ENCODE results near the gene ADAR.

Gene ADAR

DNA sequence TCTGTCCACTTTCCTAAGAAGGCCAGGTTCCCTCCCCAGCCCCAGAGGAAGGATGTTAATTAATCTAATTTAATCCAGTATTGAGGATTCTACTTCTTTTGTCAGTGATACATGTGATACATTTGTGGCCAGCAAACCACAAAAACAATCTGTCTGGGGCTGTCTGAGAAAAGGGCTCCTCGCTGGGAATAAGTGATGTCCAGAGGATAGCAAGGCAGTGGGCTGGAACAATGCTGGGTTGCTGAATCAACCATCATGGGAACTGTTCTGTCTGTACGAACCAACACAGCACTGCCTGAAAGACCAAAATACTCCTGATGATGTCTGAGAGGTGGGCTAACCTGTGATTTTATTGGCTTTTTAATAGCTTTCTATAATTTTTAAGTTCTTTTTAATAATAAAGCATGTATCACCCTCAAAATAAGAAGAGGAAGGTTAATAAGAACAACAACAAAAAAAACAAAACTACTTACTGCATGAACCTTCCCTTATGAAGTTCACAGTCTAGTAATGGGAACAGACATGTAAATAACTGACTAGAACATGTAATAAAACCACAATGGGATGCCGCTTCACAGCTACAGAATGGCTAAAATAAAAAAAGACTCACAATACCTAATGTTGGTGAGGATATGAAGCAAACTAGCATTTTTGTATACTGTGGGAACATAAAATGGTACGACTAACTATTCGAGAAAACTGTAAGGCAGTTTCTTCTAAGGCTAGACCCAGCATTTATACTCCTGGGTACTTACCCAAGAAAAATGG is 11.4 kb upstream of the ADAR start:
- DNase-seq (ENCODE audit: low spot score) = no peak

DNA sequence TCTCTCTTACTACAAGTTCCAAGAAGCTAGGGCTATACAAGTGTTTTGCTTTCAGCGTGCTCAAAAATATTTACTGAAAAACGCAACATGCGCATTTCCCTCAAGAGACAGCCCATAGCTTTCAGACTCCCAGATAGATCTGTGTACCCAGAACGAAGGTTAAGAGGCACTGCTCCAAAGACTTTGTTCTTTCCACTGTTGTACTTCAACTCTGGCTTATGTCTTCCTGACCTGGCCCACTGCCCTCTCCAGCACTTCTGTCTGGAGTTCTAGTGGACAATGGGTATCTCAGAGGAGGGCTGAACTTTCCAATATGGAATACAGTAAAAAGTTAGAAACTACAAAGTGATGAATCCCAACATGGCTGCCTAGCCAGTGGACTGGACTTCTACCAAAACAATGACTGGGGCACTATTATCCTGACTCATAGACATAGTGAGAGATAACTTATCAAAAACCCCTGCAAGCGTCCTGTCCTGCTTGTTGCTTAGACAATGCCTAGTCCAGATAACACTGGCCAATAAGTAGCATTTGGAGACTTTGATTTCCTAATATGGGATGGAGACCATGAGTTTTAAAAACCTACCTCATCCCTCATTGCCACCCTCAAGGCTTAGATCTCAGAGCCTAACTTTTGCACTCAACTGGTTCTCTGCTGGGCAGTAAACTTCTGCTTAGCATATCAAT is 8.8 kb upstream of the ADAR start:
- no peak for DNase-seq (ENCODE audit: low spot score)

DNA sequence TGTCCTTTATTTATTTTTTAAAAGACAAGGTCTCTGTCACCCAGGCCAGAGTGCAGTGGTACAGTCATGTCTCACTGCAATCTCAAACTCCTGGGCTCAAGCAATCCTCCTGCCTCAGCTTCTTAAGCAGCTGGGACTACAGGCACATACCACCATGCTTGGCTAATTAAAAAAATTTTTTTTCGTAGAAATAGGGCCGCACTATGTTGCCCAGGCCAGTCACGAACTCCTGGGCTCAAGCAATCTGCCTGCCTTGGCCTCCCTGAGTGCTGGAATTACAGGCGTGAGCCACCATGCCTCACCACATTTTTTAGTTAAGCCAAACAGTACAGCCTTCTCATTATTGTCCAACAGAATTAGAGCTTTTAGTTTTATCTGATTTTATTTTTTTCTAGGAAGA is 7.4 kb upstream of the ADAR start:
- no peak for DNase-seq (ENCODE audit: low spot score)

DNA sequence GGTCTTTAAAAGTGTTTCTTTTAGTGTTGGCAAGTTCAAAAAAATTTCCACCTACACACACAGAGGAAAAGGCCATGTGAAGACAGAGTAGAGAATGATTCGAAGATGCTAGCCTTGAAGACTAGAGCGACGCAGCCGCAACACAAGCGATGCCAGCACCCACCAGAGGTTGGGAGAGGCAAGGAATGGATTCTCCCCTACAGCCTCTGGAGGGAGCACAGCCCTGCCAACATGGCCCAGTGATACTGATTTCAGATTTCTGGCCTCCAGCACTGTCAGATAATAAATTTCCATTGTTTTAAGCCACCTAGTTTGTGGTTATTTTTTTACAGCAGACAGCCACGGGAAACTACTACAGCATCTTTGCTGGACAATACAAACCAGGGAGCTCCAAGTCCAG is 6.9 kb upstream of the ADAR start:
- DNase-seq (ENCODE audit: low spot score) = no peak

DNA sequence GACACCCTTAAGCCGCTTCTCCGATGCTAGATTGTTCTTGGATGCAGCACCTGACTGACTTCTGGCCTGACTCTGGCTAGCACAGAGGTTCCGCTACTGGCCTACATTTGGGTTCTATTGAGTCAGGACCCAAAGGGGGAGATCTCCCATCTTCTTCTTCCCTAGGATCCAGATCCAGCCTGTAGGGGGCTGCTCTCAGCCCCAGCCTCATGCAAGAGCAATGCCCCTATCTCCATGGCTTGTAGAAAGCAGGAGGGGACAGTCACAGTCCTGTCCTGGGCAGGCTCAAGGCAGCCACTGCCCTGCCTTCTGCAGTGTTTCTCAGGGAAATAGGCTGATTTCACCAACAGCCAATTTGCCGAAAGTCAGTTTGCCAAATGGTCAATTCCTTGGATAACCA is 6.3 kb upstream of the ADAR start:
- no peak for DNase-seq (ENCODE audit: low spot score)

DNA sequence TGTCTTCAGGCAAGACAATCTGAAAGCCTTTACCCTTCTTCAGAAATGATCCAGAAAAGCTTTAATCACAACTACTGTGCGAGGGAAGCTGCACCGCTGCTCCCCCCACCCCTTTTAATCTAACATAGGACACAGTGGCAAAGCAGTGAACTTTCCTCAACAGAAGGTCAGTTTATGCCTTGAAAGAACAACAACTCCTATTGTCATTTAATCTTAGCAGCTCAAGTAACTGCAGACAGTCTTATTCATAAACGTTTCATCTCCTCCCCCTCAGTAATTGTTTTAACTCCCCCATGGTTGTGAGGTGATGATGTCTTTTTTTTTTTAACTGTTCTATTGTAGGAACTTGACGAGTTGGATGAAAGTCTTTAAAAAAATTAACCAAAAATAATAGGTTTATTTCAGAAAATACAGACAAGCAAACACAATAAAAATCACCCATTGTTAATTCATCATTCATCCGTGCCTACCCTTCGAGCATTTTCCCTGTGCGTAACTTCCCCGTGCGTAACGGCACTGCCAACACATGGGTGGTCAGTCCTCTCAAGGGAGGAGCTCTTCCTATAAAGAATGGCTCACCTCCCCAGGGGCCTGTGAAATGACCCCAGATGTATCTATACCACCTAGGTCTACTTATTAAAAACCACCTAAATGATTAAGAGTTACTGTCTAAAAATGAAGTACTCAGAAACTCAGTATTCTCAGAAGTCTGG is 3.3 kb upstream of the ADAR start:
- DNase-seq (ENCODE audit: low spot score) = peak; percentile 43

DNA sequence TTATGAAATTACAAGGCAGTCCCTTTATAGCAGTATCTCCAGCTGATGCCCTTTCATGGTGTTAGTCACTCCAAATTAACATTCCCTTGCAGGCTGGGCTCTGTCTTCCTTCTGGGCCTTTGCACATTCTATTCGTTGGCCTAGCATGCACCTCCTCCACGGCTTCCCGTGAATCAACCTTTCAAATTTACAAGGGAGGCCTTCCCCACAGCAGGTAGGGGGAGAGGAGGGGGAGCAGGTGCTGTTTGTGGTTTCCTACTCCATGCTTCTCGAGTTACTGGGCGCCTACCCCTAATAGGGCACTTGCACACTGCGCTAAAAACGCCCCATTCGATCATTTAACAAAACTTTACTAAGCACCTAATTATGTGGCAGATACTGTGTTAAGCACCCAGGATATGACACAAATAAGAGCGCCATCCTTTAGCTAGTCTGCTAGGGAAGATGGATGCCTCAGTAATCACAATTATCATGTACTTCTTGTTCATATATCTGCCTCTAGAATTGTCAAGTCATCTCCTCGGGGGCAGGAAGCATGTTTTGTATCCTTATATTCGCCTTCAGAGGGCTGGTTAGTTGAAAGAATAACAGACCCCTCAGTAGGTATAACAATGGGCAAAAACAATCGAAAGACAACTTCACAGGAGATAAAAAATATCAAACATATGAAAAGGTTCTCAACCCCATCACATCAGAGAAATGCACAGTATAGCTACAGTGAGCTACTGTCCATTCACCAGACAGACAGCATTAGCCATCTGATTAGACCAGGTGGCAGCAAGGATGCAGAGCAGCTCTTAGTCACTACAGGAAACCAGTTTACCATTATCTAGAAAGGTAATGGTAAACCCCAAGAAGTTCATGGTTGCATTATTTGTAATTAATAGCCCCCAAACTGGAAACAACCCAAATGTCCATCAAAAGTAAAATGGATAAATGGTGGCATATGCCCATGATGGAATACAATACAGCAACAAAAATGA is 1.7 kb upstream of the ADAR start:
- no peak for DNase-seq (ENCODE audit: low spot score)

DNA sequence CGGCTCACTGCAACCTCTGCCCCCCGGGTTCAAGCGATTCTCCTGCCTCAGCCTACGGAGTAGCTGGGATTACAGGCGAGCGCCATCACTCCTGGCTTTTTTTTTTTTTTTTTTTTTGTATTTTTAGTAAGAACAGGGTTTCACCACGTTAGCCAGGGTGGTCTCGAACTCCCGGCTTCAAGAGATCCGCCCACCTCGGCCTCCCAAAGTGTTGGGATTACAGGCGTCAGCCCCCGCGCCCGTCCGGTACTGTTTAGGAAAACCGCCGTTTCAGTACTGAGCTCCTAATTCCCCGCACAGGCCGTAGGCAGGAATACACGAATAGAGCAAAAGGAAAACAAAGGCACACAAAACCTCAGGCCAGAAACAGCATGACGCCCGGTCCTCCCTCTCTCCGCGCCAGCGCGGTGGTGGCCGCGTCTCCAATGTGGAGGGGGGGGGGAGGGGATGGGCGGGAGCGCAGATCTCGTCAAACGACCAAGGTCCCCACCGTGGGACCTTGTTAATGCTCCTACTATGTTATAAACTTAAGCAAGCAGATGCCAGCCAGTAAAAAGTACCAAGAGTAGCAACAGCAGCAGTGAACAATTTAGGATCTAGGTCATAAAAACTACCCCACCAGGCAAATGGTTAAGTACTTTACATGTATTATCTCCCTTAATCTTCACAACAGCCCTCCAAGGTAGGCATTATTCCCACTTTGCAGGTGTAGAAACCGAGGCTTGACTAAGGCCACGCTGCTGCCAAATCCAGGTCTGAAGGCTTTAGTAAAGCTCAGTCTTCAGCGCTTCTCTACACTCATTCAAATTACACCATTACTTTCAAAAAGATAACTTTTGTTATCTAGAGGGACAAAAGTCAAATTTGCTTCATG is 648 bp upstream of the ADAR start:
- DNase-seq (ENCODE audit: low spot score) = peak; percentile 66

DNA sequence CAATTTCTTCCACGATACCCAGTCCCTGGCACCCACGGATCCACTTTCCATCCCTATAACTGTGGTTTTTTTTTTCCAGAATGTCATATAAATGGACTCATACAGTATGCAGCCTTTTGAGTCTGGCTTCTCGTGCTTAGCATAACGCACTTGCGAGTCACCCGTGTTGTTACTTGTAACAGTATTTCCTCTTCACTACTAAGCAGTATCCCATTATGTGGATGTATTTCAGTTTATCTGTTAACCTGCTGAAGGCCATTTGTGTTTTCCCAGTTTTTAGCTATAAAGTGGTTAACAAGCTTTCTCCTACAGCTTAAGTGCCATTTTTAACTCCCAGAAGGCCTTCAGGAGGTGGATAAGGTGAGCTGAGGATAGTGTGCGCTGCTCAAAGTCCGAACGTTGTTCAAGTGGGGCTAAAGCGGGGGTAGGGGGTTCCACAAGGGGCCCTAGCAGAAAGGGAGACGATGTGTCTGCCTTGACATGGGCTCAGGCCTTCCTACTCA is 829 bp downstream of the ADAR start:
- no peak for DNase-seq (ENCODE audit: low spot score)

DNA sequence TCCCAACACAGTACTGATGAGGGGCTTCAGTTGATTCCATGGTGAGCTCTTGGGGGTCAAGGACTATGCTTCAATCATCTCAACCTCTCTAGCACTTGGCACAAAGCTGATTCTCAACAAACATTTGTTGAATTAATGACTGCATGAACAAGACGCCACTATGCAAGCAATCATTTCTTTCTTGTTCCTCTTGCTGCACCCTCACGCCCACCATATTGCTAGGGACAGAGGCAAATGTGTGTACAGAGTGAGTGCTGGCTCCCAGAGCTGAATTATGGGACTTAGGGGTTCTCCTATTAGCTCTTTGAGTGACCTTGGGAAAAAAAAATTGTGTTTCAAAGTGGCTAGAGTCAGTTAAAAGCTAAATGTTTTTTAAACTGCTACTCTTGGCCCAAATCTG is 2.5 kb downstream of the ADAR start:
- DNase-seq (ENCODE audit: low spot score) = no peak

DNA sequence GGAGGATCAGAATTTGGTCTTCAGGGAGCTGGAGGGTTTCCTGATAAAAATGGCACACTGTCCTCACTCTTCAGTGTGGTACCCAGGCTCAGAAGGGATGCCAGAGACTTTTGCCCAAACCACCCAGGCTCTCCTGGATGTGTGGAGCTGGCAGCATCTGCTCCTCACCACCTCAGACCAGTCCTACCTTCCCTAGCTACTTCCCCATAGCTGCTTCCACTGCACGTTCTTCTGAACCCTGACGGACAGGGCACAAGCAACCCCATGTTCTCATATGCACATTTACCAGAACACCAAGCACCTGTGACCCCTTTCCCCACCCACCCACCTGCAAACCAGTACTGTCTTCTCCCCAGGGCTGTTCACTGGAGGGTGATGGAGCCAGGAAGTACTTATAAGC is 4.7 kb downstream of the ADAR start:
- no peak for DNase-seq (ENCODE audit: low spot score)

DNA sequence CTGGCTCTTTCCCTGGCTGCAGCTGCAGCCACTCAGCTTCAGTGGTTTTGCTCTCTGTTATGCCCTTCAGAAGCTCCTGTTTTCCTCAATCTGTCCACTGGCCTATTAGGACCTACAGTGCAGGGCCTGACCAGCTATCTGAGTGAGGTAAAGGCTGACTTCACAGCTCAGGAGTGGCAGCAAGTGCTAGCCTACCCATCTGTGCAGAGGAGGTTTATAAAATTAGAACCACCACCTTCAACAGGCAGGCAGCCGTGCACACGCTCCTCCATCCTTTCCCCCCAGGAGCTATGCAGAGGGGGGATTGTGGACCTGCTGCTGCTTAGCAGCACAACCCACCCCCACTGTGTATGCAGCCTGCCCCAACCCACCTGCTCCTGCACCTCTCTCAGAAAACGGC is 8.3 kb downstream of the ADAR start:
- no peak for DNase-seq (ENCODE audit: low spot score)

DNA sequence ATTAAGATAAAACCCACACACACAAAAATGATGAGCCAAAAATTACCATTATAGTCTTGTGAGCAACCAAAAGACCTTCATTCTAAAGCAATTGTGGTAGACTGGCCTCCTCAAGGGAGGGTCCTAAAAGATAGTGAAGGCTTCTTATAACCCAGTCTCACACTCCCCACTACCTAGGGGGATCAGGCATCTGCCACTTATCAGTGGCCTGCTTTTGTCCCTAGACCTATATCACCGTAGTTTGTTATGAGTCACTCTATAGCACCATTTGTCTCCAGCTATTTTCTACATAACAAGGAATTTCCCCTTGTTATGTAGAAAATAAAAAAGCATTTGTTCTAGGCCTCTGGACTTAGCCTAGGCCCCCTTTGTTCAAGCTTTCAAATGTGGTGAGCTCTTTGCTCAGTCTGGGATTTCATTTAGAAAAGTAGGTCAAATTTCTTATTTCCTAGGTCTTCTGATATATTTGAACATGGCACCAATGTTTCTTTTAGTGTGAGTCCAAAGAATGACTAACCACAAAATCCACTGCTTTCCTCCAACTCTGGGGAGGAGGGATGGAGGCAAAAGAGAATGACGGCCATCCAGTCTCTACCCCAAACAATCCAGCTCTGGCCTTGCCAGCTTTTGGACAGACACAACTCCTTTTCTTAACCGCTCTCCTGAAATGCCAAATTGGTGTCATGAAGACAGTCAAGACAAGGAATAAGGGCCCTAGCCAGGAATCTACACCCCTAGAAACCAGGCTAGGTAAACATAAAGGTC is 8.9 kb downstream of the ADAR start:
- DNase-seq (ENCODE audit: low spot score) = peak; percentile 52

DNA sequence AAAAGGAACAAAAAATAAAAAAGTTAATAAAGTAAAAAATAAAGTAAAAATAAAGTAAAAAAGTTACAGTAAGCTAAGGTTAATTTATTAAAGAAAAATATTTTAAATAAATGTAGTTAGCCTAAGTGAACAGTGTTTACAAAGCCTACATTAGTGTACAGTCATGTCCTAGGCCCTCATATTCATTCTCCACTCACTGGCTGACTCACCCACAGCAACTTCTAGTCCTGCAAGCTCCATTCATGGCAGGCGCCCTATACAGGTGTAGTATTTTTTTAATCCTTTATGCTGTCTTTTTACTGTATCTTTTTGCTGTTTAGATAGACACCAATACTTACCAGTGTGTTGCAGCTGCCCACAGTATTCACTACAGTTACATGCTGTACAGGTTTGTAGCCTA is 12.4 kb downstream of the ADAR start:
- DNase-seq (ENCODE audit: low spot score) = no peak

DNA sequence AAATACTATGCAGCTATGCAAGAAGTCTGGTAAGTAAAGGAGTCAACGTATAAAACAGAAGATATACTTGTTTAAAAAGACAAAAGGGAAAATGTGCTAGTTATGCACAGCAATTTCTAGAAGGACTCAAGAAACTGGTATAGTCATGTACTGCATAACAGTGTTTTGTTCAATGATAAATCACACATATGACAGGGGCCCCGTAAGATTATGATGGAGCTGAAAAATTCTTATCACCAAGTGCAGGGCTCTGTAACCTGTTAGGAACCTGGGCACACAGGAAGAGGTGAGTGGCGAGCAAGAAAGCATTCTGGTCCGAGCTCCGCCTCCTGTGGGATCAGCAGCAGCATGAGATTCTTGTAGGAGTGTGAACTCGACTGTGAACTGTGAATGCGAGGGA is 13.2 kb downstream of the ADAR start:
- DNase-seq (ENCODE audit: low spot score) = no peak

DNA sequence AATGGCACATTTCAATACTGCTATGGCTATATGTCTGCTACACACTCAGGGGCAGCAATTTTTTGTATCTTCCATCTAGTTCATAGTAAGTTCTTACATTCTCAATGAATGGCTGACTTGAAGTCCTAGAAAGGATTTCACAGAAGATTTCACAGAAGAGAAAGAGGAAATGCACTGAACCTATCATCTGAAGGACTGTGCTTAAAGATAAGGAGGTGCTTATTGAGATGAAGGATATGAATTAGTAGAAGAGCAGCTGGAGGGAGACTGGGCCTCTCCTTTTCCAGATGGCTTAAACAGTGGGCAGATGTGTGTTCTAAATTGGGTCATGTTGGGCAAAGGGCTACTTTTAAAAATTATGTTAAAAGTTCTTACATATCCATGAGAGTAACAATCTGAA is 14.6 kb downstream of the ADAR start:
- DNase-seq (ENCODE audit: low spot score) = no peak

DNA sequence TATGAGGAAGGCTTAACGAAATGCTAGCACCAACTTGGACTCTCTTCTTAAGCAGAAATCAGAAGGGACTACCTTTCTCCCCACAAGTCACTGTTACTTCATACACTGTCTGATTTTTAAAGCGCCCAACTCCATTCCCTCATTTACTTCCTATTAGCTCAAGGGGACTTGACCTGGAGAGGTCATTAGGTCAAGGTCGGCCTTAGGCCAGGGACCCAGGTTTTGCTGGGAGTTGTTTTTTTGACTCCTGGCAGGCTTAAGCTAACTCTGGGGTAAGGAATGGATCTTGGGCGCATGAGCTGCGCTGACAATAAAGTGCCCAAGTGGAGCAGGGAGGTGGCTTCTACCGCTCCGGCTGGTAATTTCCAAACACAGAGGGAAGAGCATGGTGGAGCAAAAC is 16.8 kb downstream of the ADAR start:
- DNase-seq (ENCODE audit: low spot score) = no peak

DNA sequence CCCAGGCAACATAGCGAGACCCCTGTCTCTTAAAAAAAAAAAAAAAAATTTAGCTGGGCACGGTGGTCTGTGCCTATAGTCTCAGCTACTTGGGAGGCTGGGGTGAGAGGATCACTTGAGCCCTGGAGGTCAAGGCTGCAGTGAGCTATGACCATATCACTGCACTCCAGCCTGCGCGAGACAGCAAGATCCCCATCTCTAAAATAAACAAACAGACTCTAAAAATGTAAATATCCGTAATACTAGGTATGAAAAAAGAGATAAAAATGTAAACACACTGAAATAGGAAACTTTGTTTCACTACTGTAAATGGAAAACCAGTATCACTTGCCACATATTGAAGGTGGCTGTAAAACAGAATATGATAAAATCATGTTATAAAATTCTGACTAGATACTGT is 17.2 kb downstream of the ADAR start:
- DNase-seq (ENCODE audit: low spot score) = no peak

DNA sequence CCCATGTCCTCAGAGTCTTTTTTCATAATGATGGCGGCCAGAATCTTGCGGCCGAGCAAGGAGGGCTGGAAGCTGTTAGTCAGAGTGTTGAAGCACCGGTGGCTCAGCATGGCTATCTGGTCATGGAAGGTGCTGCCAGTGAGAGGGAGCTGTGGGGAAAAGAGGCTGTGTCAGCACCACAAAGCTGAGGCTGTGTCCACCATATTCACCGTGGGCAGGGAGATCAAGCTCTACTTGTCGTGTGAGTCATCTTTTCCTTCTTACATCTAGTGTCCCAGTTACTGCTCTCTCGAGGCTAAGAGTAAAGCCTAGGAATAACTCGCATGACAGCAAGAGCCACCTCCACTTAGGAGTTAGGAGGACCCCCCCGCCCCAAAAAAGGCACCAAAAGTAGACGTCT is 18.2 kb downstream of the ADAR start:
- no peak for DNase-seq (ENCODE audit: low spot score)

DNA sequence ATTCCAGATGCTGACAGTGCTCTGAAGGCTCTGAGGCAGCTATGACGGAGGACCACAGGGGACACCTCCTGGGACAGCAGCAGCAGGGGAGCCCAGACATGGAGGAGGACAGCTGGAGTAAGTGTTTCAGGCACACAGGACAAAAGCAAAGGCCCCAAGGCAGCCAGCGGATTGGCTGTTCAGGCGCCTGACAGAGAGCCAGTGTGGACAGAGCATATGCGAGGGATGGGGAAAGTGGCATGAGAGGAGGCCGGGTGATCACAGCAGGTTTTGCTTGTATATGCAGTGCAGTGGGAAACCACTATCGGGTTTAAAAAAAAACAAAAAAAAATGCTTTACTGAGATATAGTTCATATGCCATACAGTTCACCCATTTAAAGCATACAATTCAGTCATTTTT is 21.3 kb downstream of the ADAR start:
- no peak for DNase-seq (ENCODE audit: low spot score)
